Thoracic aorta (tissue), 2 donors: ENCODE measurements around the gene MLLT6. TPM values are rescaled to one million over a fixed set of nuclear protein-coding genes. Genes with fewer than 3 reads are reported as not detected.

Source experiments
- ATAC-seq: fragments of 150-250 bp; one replicate; pipeline ENCODE4 v1.8.0; 2017; ENCODE audit warnings: low read depth; ENCODE audit not compliant: insufficient number of reproducible peaks, low FRiP score
- DNase-seq: peaks from one replicate; pipeline ENCODE4 v3.0.0-alpha.2; 2020; ENCODE audit warnings: low spot score
- H3K27ac ChIP-seq, 2 donors: fragments of 200-600 bp; sonication (generic); 1 replicate in 1 of 2; 2 replicates in 1 of 2; pipeline ENCODE4 v1.5.1; 2016; ENCODE audit warnings: mild to moderate bottlenecking in 2 of 2, moderate library complexity in 2 of 2
- H3K27me3 ChIP-seq: fragments of 200-600 bp; sonication (generic); replicated peaks from 2 replicates; pipeline ENCODE4 v1.6.0; 2016; ENCODE audit warnings: mild to moderate bottlenecking; ENCODE audit not compliant: insufficient read depth
- H3K36me3 ChIP-seq: fragments of 200-600 bp; sonication (generic); one replicate; pipeline ENCODE4 v1.5.1; 2016
- H3K4me1 ChIP-seq, 2 donors: fragments of 200-600 bp; sonication (generic); 1 replicate in 1 of 2; 2 replicates in 1 of 2; pipeline versions ENCODE4 v1.5.1 to v1.6.0; 2016; ENCODE audit warnings: low read depth in 2 of 2, mild to moderate bottlenecking in 1 of 2; ENCODE audit not compliant: control insufficient read depth in 1 of 2
- H3K4me3 ChIP-seq: fragments of 200-600 bp; sonication (generic); 2 replicates; pipeline ENCODE4 v1.5.1; 2016; ENCODE audit warnings: mild to moderate bottlenecking
- H3K9me3 ChIP-seq: fragments of 200-600 bp; sonication (generic); 2 replicates; pipeline ENCODE4 v1.5.1; 2016
- total RNA-seq, 2 donors: library from RNA; depleted of rRNA; stranded (reverse); fragments of >200 nt; gene quantifications; one replicate each; pipeline versions ENCODE4 v1.1.0 to v1.2.3, GENCODE V29; 2016
- TF ChIP-seq, protein P1 (sequence below): fragments of 200-600 bp; sonication (generic); IDR thresholded peaks from one replicate; pipeline ENCODE4 v1.5.1; 2019; ENCODE audit warnings: antibody characterized with exemption

The MLLT6 gene
- total RNA-seq, 2 donors from 2014 or later = 113 to 201 TPM

- no peaks in the 10 kb centered on the region for H3K9me3 ChIP-seq
- peaks cover 0 to 3% of the 10 kb centered on the region in 2 donors for H3K4me1 ChIP-seq
- H3K27me3 ChIP-seq = no peaks in the 10 kb centered on the region
- H3K27ac ChIP-seq = no peak overlapping the region
- TF ChIP-seq, protein P1, sequence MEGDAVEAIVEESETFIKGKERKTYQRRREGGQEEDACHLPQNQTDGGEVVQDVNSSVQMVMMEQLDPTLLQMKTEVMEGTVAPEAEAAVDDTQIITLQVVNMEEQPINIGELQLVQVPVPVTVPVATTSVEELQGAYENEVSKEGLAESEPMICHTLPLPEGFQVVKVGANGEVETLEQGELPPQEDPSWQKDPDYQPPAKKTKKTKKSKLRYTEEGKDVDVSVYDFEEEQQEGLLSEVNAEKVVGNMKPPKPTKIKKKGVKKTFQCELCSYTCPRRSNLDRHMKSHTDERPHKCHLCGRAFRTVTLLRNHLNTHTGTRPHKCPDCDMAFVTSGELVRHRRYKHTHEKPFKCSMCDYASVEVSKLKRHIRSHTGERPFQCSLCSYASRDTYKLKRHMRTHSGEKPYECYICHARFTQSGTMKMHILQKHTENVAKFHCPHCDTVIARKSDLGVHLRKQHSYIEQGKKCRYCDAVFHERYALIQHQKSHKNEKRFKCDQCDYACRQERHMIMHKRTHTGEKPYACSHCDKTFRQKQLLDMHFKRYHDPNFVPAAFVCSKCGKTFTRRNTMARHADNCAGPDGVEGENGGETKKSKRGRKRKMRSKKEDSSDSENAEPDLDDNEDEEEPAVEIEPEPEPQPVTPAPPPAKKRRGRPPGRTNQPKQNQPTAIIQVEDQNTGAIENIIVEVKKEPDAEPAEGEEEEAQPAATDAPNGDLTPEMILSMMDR = no peak
- no peak overlapping the region for H3K4me3 ChIP-seq
- H3K36me3 ChIP-seq = no peaks in the 10 kb centered on the region
- ATAC-seq = no peak
- DNase-seq = no peak
Measured at GRCh38 chr17:38681096-38681495, 24.0 kb upstream of the MLLT6 start.

DNA sequence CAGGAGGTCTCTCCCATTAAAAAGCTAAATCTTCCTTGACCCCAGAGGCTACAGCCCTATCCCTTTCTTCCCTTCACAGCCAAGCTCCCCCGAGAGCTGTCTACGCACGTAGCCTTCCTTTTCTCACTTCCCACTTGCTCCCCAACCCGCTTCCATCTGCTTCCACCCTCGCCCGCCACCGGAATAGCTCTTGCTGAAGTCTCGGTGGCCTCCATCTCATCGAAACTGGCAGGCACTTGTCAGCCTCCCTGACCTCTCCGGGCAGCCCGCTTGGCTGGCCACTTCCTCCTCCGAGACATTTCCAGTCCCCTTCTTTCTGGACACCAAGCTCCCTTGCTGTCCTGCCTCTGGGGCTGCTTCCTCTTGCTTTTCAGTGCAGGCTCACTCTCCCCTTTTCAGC is 19.6 kb upstream of the MLLT6 start:
- DNase-seq = no peak

DNA sequence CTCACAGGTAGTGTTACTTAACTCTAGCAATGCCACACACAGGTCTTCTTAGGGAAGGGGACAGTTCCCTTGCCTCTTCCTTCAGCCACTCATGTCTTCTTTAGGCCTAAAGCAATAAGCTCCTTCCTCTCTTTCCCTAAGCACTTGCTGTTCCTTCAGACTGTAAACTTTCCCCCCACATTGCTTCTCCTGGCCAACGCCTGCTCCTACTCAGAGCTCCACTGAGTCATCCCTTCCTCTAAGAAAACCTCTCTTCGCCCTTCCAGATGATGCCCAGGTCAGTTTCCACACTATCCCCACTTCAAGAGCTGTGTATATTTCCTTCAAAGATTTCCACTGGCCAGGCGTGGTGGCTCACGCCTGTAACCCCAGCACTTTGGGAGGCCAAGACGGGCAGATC is 17.8 kb upstream of the MLLT6 start:
- Histone ChIP-seq H3K27ac (no peak overlapping the region), H3K9me3 (no peaks in the 10 kb centered on the region), H3K4me3 (no peak overlapping the region), H3K36me3 (no peaks in the 10 kb centered on the region), H3K4me1 (no peaks in the 10 kb centered on the region), H3K27me3 (no peaks in the 10 kb centered on the region)
- no peak for ATAC-seq
- TF ChIP-seq, protein P1 = no peak
- no peak for DNase-seq

More for the DNA sequence above, 19.6 kb upstream of the MLLT6 start:
- no peak overlapping the region for H3K4me3 ChIP-seq
- no peaks in the 10 kb centered on the region for H3K9me3 ChIP-seq
- ATAC-seq = no peak
- H3K36me3 ChIP-seq = no peaks in the 10 kb centered on the region
- H3K27ac ChIP-seq = peak overlapping the region in 1 of 2 donors; percentile 12
- no peaks in the 10 kb centered on the region for H3K4me1 ChIP-seq
- no peaks in the 10 kb centered on the region for H3K27me3 ChIP-seq
- TF ChIP-seq, protein P1 = no peak

DNA sequence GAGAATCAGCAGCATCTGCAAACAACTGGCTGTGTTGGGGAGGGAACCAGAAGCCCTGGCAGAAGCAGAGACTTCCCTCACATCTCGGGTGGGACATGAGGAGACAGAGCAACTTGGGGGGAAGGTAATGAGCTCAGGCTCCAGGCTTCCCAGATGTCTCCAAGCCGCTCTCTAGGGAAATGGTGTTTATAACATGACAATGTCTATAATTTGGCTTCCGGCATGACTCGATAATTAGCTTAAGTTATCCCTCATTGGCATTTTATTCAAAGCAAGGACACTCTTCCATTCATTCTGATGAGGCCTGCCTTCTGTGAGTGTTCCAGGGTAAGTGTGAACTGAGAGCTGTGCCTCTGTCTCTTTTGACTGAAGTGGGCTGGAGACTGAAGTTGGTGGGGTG is 14.7 kb upstream of the MLLT6 start:
- TF ChIP-seq, protein P1 = no peak
- no peak for ATAC-seq
- Histone ChIP-seq H3K27ac (no peak overlapping the region), H3K9me3 (no peaks in the 10 kb centered on the region), H3K27me3 (no peaks in the 10 kb centered on the region), H3K4me1 (peaks cover 3 to 11% of the 10 kb centered on the region in 2 donors), H3K36me3 (no peaks in the 10 kb centered on the region), H3K4me3 (no peak overlapping the region)
- DNase-seq = no peak

DNA sequence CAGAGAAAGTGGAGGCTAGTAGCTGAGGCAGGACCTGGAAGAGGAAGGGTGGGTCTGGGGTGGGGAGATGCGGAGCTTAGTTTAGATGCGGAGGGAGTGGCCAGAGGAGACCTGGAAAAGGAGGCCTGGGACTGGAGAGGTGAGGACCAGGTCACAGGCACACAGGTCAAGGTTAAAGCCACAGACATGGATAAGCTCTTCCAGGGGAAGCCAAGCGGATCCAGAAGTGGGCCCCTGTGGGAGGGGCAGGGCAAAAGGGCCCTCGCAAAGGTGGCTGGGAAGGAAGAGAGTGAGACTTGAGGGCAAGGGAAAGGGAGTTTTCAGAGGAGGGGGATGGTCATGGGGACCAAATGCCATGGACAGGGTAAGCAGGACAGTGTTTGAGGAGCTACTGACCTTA is 13.9 kb upstream of the MLLT6 start:
- no peak for DNase-seq
- Histone ChIP-seq H3K27me3 (no peaks in the 10 kb centered on the region), H3K36me3 (no peaks in the 10 kb centered on the region), H3K27ac (no peak overlapping the region), H3K9me3 (no peaks in the 10 kb centered on the region), H3K4me3 (no peak overlapping the region), H3K4me1 (peaks cover 3 to 11% of the 10 kb centered on the region in 2 donors)
- TF ChIP-seq, protein P1 = no peak
- no peak for ATAC-seq
